Immature natural killer cell (primary cell): ENCODE measurements around the gene CPS1. TPM values are rescaled to one million over a fixed set of nuclear protein-coding genes. Genes with fewer than 3 reads are reported as not detected.

Experiments
- DNase-seq, 3 donors: peaks; one replicate each; pipeline ENCODE4 v3.0.0; 2022; ENCODE audit warnings: mixed read lengths in 1 of 3
- H3K27ac Mint-ChIP-seq, 6 donors: one replicate each; pipeline ENCODE4 v1.8.0; 2020; ENCODE audit warnings: mixed read lengths in 6 of 6, mild to moderate bottlenecking in 5 of 6, inconsistent platforms in 4 of 6, moderate library complexity in 3 of 6
- H3K27me3 Mint-ChIP-seq, 3 donors: one replicate each; pipeline ENCODE4 v1.8.0; 2020 to 2021; ENCODE audit warnings: low read depth in 3 of 3, mild to moderate bottlenecking in 3 of 3, mixed read lengths in 3 of 3, moderate library complexity in 3 of 3, inconsistent platforms in 1 of 3
- H3K36me3 Mint-ChIP-seq, 3 donors: one replicate each; pipeline ENCODE4 v1.8.0; 2020; ENCODE audit warnings: mixed read lengths in 3 of 3, inconsistent platforms in 2 of 3, mild to moderate bottlenecking in 2 of 3
- H3K4me1 Mint-ChIP-seq, 2 donors: one replicate each; pipeline ENCODE4 v1.8.0; 2020; ENCODE audit warnings: inconsistent platforms in 2 of 2, mild to moderate bottlenecking in 2 of 2, mixed read lengths in 2 of 2, moderate library complexity in 1 of 2
- H3K4me3 Mint-ChIP-seq, 5 donors: one replicate each; pipeline ENCODE4 v1.8.0; 2020; ENCODE audit warnings: mild to moderate bottlenecking in 5 of 5, mixed read lengths in 5 of 5, inconsistent platforms in 3 of 5, moderate library complexity in 3 of 5
- H3K9me3 Mint-ChIP-seq, 6 donors: one replicate each; pipeline ENCODE4 v1.8.0; 2020; ENCODE audit warnings: mild to moderate bottlenecking in 6 of 6, mixed read lengths in 6 of 6, inconsistent platforms in 4 of 6, moderate library complexity in 3 of 6
- polyA plus RNA-seq, 3 donors: library from polyadenylated mRNA; unstranded; fragments of 300-500 nt; fragmentation: Illumina TruSeq; gene quantifications; one replicate each; pipeline ENCODE4 v1.2.3, GENCODE V29; 2021

Gene CPS1
- polyA plus RNA-seq, 3 donors from 2014 or later = not detected

DNA sequence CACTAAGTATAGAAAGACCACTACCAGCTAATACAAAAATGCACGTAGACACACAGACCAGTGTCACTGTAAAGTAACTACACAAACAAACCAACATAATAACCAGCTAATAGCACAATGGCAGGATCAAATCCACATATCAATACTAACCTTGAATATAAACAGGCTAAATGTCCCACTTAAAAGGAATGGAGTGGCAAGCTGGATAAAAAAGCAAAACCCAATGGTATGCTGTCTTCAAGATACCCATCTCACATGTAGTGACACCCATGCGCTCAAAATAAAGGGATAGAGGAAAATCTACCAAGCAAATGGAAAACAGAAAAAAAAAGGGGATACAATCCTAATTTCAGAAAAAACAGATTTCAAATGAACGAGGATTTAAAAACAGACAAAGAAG is 41.8 kb downstream of the CPS1 start:
- Mint-ChIP-seq H3K4me1 (no peaks in the 10 kb centered on the region), H3K4me3 (no peak overlapping the region), H3K27me3 (peaks cover 0 to 4% (median 3%) of the 10 kb centered on the region in 3 donors), H3K27ac (no peak overlapping the region), H3K36me3 (no peaks in the 10 kb centered on the region), H3K9me3 (peaks cover 0 to 16% (median 2%) of the 10 kb centered on the region in 6 donors)
- DNase-seq = no peak

DNA sequence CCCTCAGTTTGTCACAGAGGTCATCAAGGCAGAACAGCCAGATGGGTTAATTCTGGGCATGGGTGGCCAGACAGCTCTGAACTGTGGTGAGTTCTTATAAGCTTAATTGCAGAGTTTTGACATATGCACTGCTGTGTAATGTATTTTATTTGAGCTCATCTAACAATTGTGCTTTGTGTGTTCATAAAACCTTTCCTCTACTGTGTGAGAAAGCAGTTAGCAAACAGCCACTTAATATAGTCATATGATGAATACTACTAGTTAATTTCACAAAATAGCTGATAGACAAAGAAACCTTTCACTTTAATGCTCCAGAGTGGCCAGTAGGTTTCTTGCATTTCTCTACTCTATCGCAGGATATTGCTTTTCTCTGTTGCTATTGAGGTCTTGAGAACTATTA is 43.1 kb downstream of the CPS1 start:
- H3K36me3 Mint-ChIP-seq = no peaks in the 10 kb centered on the region
- H3K27me3 Mint-ChIP-seq = peaks cover 0 to 4% (median 3%) of the 10 kb centered on the region in 3 donors
- no peak overlapping the region for H3K27ac Mint-ChIP-seq
- H3K4me1 Mint-ChIP-seq = no peaks in the 10 kb centered on the region
- no peak overlapping the region for H3K4me3 Mint-ChIP-seq
- no peak for DNase-seq
- H3K9me3 Mint-ChIP-seq = peaks cover 0 to 16% (median 2%) of the 10 kb centered on the region in 6 donors

DNA sequence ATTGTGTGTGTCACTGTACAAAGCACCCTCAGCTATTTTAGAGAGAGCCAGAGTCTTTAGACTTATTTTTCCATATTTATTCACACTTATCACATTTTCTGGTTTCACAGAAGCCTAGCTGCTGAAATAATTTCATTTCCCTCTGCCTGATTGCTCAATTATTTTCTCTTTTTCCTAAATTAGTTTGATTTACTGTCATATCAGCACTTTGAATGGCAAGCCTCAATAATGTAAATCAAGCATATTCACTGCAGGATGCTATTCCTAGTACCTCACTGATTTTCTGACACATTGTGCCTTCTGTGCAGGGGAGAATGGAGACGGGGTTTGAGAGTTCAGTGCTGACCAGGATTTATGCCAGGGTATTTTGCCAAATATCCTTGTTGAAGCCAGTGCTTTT is 48.3 kb downstream of the CPS1 start:
- no peak overlapping the region for H3K27ac Mint-ChIP-seq
- H3K9me3 Mint-ChIP-seq = peaks cover 0 to 5% (median 0%) of the 10 kb centered on the region in 6 donors
- H3K27me3 Mint-ChIP-seq = peaks cover 0 to 2% (median 0%) of the 10 kb centered on the region in 3 donors

GRCh38 chr2:210606001-210606400 is 49.6 kb downstream of the CPS1 start:
- no peaks in the 10 kb centered on the region for H3K27me3 Mint-ChIP-seq
- no peak overlapping the region for H3K27ac Mint-ChIP-seq
- peaks cover 0 to 5% (median 0%) of the 10 kb centered on the region in 6 donors for H3K9me3 Mint-ChIP-seq
- H3K4me3 Mint-ChIP-seq = no peak overlapping the region
- H3K36me3 Mint-ChIP-seq = no peaks in the 10 kb centered on the region
- DNase-seq = no peak
- no peaks in the 10 kb centered on the region for H3K4me1 Mint-ChIP-seq

More for the DNA sequence above, 48.3 kb downstream of the CPS1 start:
- Mint-ChIP-seq H3K36me3 (no peaks in the 10 kb centered on the region), H3K4me3 (no peak overlapping the region), H3K4me1 (no peaks in the 10 kb centered on the region)
- no peak for DNase-seq

- Mint-ChIP-seq H3K27ac (no peak overlapping the region), H3K9me3 (peaks cover 0 to 6% (median 0%) of the 10 kb centered on the region in 6 donors), H3K4me3 (no peak overlapping the region), H3K36me3 (no peaks in the 10 kb centered on the region), H3K27me3 (no peaks in the 10 kb centered on the region), H3K4me1 (no peaks in the 10 kb centered on the region)
- no peak for DNase-seq
Observed at GRCh38 chr2:210611466-210611865, 55.1 kb downstream of the CPS1 start.

GRCh38 chr2:210616074-210616473 is 59.7 kb downstream of the CPS1 start:
- Mint-ChIP-seq H3K27ac (no peak overlapping the region), H3K9me3 (peaks cover 0 to 6% (median 0%) of the 10 kb centered on the region in 6 donors), H3K4me3 (no peak overlapping the region), H3K36me3 (no peaks in the 10 kb centered on the region), H3K27me3 (no peaks in the 10 kb centered on the region), H3K4me1 (no peaks in the 10 kb centered on the region)
- no peak for DNase-seq

DNA sequence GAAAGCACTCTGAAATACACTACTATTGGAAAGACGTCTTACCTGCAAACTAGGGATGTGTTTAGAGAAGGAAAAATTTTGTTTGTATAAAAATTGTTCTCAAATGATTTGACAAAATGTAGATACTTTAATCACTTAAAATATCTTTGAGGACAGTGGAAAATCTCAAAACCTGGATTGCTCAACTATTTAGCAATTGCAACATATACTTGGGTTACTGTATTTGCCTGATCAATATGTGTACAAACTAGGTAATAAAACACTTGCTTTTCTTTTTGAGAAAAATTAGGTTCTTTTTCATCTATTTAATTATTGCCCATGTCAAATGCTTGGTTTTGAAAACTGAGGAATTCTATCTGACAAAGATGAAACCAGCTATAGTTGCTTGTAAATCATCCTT is 60.9 kb downstream of the CPS1 start:
- H3K27ac Mint-ChIP-seq = no peak overlapping the region
- H3K4me3 Mint-ChIP-seq = no peak overlapping the region
- no peaks in the 10 kb centered on the region for H3K36me3 Mint-ChIP-seq
- no peak for DNase-seq
- H3K27me3 Mint-ChIP-seq = no peaks in the 10 kb centered on the region
- peaks cover 0 to 4% (median 0%) of the 10 kb centered on the region in 6 donors for H3K9me3 Mint-ChIP-seq
- H3K4me1 Mint-ChIP-seq = no peaks in the 10 kb centered on the region

- no peak for DNase-seq
- Mint-ChIP-seq H3K9me3 (peaks cover 0 to 4% (median 0%) of the 10 kb centered on the region in 6 donors), H3K27ac (no peak overlapping the region), H3K4me1 (no peaks in the 10 kb centered on the region), H3K36me3 (no peaks in the 10 kb centered on the region), H3K27me3 (no peaks in the 10 kb centered on the region), H3K4me3 (no peak overlapping the region)
Observed at GRCh38 chr2:210617732-210618330, 61.4 kb downstream of the CPS1 start.

- Mint-ChIP-seq H3K4me3 (no peak overlapping the region), H3K27ac (no peak overlapping the region), H3K27me3 (no peaks in the 10 kb centered on the region), H3K36me3 (no peaks in the 10 kb centered on the region), H3K9me3 (peaks cover 0 to 4% (median 0%) of the 10 kb centered on the region in 6 donors), H3K4me1 (no peaks in the 10 kb centered on the region)
- DNase-seq = no peak
Observed at GRCh38 chr2:210620456-210620855, 64.1 kb downstream of the CPS1 start.

DNA sequence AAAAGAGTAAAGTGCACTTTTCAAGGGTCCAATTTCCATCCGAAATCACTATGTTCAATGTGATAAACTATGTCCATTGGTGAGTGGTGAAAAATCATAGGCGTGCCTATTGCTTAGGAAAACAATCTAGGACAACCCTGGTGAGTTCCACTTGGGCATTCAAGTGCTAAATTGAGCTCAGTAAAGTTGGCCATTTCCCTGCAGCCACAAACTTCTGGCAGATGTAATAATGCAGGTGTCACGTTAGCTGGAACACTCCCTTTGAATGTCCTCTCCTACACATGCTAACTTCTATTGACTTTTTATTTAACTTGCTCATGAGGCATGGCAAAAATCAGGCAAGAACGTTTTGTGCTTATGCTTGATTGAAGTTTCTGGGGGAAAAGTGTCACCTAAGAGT is 67.1 kb downstream of the CPS1 start:
- Mint-ChIP-seq H3K4me3 (no peak overlapping the region), H3K4me1 (no peaks in the 10 kb centered on the region), H3K27ac (no peak overlapping the region), H3K27me3 (no peaks in the 10 kb centered on the region), H3K9me3 (peaks cover 0 to 7% (median 0%) of the 10 kb centered on the region in 6 donors), H3K36me3 (no peaks in the 10 kb centered on the region)
- DNase-seq = no peak

GRCh38 chr2:210626849-210627248 is 70.5 kb downstream of the CPS1 start:
- DNase-seq = no peak
- H3K27ac Mint-ChIP-seq = no peak overlapping the region
- H3K4me1 Mint-ChIP-seq = no peaks in the 10 kb centered on the region
- no peak overlapping the region for H3K4me3 Mint-ChIP-seq
- H3K27me3 Mint-ChIP-seq = no peaks in the 10 kb centered on the region
- H3K9me3 Mint-ChIP-seq = peaks cover 0 to 6% (median 0%) of the 10 kb centered on the region in 6 donors
- no peaks in the 10 kb centered on the region for H3K36me3 Mint-ChIP-seq

- no peaks in the 10 kb centered on the region for H3K27me3 Mint-ChIP-seq
- H3K4me3 Mint-ChIP-seq = no peak overlapping the region
- H3K9me3 Mint-ChIP-seq = peaks cover 0 to 7% (median 0%) of the 10 kb centered on the region in 6 donors
- no peak for DNase-seq
- H3K4me1 Mint-ChIP-seq = no peaks in the 10 kb centered on the region
- H3K36me3 Mint-ChIP-seq = no peaks in the 10 kb centered on the region
- H3K27ac Mint-ChIP-seq = no peak overlapping the region
Observed at GRCh38 chr2:210630873-210631560, 74.6 kb downstream of the CPS1 start.

DNA sequence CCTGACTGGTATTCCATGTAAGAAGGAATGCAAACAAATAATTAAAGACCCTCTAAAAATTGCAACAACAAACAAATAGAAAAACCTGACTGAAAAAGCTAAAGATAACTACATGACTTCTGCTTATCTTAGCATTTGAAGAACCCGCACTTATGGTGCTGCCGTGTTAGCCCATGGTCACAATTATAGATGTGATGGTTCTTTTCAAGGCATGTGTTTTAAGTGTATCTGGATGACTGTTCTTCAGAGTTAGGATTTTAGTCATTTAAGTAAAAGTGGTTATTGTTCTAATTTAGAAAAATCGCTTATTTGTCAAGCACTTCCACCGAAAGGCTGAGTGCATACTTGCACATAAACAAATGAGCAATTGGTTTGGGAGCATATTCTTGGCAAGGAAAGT is 77.3 kb downstream of the CPS1 start:
- Mint-ChIP-seq H3K4me1 (no peaks in the 10 kb centered on the region), H3K27me3 (peaks cover 0 to 2% (median 0%) of the 10 kb centered on the region in 3 donors), H3K4me3 (no peak overlapping the region), H3K9me3 (peaks cover 0 to 6% (median 3%) of the 10 kb centered on the region in 6 donors), H3K36me3 (no peaks in the 10 kb centered on the region), H3K27ac (no peak overlapping the region)
- no peak for DNase-seq

DNA sequence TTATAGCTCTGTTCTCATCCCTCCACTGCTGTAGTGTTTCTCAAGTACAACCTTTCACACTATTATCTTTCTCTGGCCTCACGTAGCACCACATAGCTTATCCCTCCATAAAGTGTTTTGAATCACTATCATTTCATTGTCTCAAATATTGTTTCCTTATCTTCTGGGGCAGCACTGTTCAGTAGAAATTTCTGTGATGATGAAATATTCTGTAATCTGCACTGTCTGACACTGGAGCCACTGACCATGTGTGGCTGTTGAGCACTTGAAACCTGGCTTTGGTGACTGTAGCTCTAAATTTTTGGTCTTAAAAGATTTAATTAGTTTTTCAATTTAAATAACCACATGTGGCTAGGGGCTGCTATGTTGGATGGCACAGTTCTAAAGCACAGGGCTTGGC is 78.9 kb downstream of the CPS1 start:
- H3K27ac Mint-ChIP-seq = no peak overlapping the region
- no peaks in the 10 kb centered on the region for H3K4me1 Mint-ChIP-seq
- DNase-seq = no peak
- H3K27me3 Mint-ChIP-seq = peaks cover 0 to 2% (median 0%) of the 10 kb centered on the region in 3 donors
- peaks cover 0 to 6% (median 3%) of the 10 kb centered on the region in 6 donors for H3K9me3 Mint-ChIP-seq
- H3K4me3 Mint-ChIP-seq = no peak overlapping the region
- no peaks in the 10 kb centered on the region for H3K36me3 Mint-ChIP-seq
